HG03060 (cell line): ENCODE measurements around the gene APBA3.

Source experiments
- ATAC-seq: cut with Tn5 transposase; IDR thresholded peaks from one replicate; pipeline ENCODE4 v1.9.1; 2021; ENCODE audit warnings: low read depth, moderate number of reproducible peaks; ENCODE audit not compliant: unreplicated experiment

The APBA3 gene

DNA sequence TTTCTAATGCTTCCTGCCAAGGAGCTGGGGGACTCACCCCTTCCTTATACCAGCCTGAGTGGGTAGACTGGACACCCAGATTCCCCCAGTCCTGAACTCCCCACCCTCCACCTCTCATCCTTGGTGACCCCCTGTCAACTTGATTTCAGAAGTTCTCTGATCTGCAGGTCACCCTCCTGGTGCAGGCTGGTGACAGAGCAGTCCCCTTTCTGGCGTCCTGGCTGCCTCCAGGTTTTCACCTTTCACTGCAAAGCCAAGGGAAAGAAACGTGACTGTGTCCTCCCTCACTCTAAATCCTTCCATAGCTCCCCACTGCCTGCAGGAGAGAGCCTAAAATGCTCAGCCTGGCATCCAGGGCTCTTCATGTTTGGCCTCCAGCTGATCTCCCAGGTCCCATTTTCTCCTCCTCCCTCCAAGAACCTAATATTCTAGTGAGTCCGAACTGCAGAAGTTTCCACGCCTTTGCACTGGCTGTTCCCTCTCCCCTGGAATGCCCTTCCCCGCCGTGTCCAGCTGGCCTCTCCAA is 28.8 kb upstream of the APBA3 start:
- ATAC-seq = no peak

DNA sequence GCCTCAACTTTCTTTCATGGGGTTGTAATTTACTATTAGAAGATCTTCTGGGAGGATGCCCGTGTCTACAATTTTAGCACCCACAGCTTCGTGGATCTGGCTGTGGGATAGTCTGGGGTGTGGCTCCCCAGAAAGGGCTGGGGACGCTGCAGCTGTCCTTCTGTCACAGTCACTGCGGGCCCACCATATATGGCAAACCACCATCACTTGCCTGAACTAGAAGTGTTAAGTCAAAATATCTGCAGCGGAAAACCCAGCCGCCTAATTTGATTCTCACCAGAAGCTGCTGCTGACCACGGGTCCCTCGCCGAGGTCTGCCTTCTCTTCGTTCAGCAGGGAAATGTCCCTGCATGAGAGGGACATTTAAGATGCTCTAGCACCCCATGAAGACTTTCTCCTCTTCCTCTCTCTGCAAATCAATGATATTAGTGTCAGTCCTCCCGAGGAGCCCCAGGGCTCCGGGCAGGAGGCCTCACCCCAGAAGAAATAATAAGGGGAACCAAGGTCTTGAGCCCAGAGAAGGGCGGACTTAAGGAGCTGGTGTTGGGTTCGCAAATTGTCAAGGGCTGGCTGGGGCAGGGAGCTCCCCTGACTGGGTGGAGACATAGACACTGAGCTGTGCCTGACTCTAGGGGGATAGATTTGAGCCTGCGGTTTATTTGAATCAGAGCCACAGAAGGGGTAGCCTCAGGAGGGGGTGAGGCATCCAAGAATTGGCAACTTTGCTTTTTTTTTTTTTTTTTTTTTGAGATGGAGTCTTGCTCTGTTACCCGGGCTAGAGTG is 27.7 kb upstream of the APBA3 start:
- ATAC-seq = no peak

DNA sequence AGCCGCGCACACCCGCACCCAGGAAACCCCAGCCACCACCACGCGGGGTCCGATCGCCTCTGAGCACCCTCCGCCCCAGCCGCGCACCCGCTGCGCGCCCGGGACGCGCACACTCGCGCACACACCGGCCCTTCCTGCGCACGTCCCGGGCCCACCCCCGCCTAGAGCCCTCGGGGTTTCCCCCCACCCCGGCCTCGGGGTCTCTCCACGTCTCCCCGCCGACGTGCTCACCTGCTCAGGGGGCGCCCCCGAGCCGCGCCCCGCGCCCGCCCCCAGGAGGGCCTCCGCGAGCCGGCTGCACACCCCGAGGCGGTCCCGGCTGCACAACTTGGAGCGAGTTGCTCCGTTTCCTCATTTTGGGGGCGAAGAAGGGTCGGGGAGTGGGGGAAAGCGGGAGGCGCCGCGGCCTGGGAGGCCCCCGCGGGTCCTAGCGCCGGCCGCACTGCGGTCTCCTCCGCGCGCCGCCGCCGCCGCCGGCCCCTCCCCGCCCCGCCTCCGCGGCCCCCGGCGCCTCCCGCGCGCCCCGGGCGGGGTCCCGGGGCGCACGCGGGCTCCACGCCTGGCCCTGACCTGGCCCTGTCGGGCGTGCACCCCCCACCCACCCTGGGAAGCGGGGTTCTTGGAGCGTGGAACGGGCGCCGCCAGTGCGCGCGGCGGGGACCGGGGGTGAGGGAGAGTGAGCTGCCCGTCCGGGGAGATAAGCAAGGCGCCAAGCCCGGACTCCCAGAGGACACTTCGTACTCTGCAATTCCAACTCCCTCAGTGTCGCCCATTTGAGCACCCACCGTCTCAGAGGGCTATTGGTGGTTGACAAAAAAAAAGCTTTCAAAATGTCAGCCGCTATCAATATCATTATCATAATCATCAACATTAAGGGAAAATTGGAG is 24.7 kb upstream of the APBA3 start, which contains the start of gene MATK:
TSS of gene MATK (minus strand) at position 444 of the 887 bp plus-strand sequence. CDS start 1,246 bp downstream, outside the sequence.
- no peak for ATAC-seq

DNA sequence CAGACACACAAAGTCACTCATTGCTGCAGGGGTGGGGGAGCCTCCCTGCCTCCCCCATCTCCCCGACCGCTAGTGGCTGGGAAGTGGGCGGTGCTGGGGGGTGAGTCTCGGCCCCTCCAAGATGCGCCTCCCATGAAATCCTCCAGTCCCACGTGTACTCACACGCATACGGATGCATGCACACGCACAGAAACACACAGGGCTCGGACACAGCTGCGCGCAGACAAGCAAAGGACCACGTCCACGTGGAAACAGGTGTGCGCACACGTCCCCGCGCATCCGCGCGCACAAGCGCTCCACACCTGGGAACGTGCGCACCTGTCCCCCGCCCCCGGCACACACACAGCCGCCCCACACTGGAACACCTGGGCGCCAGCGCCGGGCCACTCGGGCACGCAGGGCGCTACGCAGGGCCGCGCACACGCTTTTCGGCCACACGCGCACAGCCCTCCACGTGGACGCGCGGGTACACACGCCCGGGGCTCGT is 24.0 kb upstream of the APBA3 start:
- ATAC-seq = no peak

DNA sequence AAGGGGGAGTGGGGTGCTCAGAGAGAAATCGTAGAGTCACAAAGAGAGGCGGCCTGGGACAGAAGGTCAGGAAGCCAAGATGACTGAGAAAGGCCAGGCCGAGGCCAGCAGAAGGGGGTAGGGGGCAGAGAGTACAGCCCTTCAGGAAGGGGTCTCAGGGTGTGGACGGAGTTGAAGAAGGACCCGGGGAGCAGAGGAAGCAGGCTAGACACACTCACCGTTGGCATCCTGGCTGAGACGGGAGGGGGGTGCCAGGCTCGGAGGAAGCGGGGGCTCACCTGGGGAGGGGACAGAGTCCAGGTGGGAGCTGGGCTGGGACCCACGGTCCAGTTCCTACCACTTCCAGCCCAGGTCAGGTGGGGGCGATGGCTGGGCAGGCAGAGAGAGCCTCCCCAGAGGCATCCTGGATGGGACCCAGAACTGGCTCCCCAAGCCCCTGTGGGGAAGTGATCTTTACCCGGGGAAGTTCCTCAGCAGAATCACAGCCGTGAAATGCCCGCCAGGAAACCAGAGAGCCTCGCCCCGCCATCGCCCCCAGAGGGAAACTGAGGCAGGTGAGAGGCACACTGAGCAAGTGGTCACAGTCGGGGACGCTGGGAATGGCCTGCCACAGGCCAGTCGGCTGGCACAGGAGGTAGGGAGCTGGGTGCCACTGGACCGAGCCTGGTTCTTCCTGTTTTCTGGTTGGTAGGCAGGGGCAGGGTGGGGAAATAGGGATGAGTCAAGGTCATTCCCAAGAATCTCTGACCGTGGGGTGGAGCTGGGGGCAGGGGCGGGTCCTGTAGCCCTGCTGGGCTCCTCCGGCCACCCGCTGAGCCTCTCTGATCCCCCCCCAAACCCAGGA is 23.3 kb upstream of the APBA3 start:
- no peak for ATAC-seq

DNA sequence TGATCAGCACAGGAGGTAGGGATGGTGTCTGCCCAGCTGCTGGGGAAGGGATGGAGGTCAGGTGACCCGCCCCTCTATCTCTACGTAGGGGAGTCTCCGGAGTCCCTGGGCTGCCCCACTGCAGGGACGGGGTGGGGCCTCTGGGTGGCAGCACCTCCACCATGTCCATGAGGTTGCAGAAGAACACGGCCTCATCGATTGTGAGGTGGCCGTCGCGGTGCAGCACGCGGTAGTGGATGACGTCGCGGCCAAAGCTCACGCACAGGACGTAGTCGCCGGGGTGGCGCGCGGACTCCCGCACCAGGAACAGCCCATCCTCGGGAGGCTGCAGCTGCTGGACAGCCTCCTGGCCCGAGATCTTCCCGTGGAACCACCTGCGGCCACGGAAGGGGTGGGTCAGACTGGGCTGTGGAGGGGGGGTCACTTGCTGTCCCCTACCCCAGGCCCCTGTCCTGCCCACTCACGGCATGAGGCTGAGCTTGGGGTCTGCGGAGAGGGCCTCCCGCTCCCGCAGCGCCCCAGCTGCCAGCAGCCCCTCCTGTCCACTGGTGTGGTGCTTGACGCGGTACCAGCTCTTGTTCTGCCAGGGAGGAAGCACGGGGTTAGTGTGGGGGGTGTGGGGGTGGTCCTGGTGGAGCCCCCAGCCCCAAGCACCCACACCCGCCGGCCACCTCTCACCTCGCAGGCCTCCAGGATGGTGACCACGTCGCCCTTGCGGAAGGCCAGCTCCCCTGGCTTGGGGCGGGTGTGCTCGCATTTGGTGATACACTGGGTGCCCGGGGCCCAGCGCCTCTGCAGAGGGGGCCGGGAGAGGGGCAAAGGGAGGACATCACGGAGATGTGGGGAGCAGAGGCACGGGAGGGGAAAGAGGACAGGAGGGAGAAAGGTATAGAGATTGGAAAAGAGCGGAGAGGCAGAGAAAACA is 22.4 kb upstream of the APBA3 start:
- no peak for ATAC-seq

DNA sequence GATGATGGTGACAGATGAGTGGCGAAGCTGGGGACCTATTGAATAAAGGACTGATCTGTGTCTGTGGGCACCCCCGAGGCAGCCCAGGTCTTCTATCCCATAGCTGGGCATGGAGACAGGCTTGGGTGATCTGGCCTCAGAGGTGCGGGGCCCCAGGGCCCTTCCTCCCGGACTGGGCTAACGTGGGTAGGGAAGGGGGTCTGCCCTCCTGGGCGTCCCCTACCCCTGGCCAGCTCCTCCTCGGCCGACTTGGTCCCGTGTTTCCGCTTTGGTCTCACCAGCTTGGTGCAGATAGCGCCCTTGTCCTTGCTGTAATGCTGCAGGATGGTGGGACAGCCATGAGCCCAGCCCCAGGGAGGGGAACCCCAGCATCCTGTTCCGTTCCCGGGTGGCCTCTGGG is 21.4 kb upstream of the APBA3 start:
- no peak for ATAC-seq

DNA sequence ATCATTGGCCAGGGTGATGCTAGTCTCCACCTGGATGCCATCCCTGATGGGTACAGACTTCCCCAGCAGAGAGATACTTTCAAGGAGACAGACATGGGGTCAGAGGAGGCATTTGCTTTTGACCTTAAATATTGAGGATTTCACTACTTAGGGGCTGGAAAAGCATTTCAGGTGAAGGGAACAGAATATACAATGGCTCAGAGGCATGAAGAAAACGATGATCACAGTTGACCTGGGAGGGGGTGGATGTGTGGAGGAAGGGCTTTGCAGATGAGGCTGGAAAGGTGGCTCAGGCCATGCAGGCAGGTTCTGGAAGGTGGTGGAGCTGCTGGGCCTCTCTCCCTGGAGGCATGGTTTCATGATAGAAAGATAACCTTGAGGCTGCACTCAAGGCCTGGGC is 20.8 kb upstream of the APBA3 start:
- ATAC-seq = no peak

DNA sequence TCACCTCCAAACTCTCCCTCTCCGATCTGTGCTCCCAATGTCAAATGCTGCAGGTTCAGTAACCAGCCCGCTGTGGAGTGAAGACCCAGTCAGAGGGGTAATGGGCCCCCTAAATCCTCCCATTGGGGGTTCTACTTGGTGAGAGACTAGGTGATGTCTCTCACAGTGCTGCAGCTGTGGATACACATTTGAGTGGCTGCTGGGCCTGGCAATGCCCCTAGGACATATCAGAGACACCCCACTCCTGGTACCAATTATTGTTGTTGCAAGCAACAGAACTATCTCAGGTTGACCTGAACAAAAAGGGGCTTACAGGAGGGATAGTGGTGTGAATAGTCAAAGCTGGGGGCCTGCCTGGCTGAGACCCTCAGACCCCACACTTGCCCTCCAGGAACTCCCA is 20.1 kb upstream of the APBA3 start:
- no peak for ATAC-seq

DNA sequence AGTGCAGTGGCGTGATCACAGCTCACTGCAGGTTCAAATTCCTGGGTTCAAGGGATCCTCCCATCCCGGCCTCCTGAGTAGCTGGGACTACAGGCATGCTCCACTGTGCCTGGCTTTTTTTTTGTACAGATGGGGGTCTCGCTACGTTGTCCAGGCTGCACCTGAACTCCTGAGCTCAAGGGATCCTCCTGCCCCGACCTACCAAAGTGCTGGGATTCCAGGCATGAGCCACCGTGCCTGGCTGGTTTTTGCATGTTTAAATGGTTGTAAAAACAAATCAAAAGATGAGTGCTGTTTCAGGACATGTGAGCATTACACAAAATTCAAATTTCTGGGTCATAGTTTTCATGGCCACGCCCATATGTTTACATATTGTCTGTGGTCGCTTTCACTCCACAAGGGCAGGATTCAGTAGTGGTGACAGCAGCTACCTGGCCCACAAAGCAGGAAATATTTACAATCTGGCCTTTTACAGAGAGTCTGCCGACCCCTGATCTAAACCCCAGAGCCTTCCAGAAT is 19.4 kb upstream of the APBA3 start:
- no peak for ATAC-seq

DNA sequence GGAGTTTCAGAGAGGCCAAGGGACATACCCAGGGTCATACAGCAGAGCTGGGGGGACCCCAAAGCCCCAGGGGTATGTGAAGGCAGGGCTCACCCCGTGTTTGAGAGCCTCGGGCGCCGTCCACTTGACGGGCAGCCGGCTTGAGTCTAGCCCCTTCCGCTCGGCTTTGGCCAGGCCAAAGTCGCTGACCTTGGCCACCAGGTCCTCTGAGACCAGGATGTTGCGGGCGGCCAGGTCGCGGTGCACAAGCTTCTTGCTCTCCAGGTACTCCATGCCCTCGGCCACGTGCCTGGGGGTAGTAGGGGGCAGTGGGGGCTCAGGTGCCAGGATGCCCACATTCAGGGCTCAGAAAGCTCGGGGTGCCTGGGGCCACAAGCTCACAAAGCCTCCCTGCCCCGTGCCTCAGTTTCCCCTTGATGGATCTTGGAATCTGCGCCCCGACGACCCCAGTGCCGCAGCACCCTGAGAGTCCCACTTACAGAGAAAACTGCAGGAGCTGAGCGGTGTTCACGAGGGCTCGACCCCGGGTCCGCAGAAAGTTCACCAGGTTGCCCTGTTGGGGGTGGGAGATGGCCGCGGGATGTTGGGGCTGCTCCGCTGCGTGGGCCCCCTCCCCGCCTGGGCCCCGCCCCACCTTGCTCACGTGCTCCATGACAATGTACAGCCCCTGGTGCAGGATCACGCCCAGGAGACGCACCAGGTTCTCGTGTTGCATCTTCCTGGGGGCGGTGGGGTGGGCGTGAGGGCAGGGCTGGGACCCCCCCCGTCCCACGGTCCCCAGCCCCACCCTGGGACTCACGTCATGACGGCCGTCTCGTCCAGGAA is 17.6 kb upstream of the APBA3 start:
- ATAC-seq = no peak

DNA sequence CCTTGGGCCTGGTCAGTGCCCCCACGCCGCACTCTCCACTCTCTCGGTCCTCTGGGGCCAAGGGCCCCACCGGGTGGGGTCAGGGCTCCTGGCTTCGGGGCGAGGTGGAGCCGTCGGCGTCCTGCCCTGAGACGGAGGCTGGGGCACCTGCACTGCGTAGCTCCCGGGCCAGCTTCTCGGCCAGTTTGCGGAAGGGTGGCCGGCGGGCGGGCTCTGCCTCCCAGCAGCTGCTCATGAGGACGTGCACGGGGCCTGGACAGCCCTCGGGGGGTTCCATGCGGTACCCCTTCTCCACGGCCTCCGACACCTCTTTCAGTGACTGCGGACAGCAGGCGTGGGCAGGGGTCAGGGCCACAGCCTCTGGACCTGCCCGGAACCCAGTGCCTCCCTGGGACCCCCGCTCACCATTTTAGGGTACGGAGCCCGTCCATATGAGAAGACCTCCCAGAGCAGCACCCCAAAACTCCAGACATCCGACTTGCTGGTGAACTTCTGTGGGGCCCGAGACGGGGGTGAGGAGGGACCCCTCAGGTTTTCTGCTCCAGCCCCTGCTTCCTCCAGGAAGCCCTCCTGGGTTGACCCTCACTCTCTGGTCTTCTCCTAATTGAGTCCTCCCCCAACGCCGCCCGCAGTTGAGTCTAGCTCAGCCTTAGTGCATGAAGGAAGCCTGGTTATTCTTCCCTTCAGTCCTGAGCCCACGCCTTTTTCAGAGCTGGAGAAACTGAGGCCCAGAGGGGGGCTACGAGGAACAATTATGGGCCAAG is 16.8 kb upstream of the APBA3 start:
- no peak for ATAC-seq

DNA sequence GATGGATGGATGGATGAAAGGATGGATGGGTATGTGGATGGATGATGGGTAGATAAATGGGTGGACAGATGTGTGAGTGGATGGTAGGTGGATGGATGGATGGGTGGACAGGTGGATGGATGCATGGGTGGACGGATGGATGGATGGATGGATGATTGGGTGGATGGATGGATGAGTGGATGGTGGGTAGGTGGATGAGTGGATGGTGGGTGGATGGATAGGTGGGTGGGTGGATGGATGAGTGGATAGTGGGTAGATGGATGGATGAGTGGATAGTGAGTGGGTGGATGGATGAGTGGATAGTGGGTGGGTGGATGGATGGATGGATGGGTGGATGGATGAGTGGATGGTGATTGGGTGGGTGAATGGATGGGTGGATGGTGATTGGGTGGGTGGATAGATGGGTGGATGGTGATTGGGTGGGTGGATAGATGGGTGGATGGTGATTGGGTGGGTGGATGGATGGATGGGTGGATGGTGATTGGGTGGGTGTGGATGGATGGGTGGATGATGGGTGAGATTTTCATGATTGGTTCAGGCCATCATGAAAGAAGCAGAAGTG is 15.1 kb upstream of the APBA3 start:
- ATAC-seq = no peak

DNA sequence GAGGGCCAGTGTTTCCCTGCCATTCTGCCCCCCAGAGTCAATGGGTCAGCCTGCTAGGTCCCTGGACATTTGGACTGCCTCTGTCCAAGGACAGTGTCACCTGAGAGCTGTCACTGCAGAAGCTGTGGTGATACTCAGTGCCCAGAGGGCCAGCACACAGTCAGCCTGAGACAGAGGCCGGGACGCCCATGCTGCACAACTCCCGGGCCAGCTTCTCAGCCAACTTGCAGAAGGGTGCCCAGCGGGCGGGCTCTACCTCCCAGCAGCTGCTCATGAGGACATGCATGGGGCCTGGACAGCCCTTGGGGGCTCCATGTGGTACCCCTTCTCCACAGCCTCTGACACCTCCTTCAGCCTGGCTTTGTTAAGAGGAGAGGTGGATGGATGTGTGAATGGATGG is 14.3 kb upstream of the APBA3 start:
- ATAC-seq = no peak

DNA sequence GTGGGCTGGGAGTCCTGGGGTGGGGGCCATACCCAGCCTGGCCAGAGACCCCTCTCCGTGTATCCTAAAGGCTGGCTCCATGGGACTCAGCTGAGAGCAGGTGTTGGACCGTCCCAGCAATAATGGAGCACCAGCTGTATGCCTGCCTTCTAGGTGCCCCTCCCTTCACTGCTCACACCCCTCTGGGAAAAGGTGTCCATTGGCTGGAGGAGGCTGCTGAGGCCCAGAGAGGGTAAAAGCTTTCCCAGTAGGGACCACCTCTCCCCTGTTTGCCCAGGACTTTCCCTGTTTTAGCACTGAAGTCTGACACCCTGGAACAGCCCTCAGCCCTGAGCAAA is 13.9 kb upstream of the APBA3 start:
- ATAC-seq = no peak

DNA sequence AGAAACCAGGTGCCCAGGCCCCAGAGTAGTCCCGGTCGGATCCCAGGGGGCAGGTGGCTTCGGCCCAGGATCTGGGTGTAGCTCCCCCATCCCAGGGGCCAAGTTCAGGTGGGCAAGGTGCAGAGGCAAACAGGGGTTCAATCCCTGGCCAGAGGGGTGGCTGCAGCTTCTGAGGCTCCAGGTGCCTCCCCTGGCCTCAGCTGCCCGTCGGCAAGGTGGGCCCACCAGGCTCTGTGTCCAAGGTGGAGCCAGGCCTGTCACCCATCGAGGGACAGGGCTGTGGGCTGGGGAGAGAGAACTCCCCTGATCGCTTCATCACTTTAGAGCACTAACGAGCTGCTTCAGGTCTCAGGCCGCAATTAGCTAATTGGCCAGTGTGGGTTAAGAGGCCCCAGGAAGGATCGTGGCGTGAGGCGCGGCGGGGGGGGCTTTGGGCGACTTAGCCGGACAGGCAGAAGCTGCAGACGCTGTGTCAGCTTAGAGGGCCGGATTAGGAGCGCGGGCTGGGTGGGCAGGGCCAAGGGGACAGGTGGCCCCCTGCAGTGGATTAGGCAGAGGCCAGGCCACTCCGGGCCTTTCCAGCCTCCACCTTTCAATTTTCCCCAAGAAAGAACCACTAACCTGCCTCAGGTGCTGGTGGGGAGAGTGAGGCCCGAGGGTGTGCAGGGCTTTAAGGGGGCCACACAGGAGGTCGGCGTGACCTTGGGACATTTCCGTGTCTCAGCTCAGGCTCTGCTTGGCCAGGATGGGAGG is 13.3 kb upstream of the APBA3 start:
- no peak for ATAC-seq
